Activated T-cell treated with anti-CD3 and anti-CD28 coated beads for 48 hours (primary cell): Measurements from ENCODE around the gene TMEM184B.
"Not testable (repeated sequence)": the region's sequence is repeated elsewhere in the genome, so short reads cannot be mapped to it uniquely, and the experiment has no call there.

Experiments used
- DNase-seq: peaks from one replicate; pipeline ENCODE4 v3.0.0-alpha.2; 2020; ENCODE audit warnings: low read depth

TMEM184B gene

DNA sequence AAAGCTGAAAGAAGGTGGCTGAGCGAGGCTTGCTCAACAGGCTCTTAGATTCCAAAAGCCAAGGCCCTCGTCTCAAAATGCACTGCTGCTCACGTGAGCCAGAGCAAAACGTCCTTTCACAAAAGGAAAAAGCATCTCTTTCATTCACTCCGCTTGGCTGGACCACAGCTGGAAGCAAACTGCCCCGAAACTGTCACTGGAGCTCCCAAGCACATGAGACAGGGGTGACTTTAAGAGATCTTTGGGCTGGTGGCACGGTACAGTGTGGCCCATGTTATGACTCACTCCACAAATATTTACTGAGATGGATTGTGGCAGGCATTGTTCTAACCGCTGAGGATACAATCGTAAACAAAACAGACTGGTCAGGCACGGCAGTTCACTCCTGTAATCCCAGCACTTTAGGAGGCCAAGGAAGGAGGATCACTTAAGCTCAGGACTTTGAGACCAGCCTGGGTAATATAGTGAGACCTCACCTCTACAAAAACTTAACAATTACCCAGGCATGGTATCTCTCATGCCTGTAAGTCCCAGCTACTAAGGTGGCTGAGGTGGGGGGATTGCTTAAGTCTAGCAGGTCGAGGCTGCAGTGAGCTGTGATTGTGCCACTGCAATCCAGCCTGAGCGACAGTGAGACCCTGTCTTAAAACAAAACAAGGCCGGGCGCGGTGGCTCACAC, 94.7 kb downstream of the TMEM184B start:
- no peak for DNase-seq

GRCh38 chr22:38177571-38177925, 95.3 kb downstream of the TMEM184B start:
- DNase-seq: not testable (repeated sequence)

DNA sequence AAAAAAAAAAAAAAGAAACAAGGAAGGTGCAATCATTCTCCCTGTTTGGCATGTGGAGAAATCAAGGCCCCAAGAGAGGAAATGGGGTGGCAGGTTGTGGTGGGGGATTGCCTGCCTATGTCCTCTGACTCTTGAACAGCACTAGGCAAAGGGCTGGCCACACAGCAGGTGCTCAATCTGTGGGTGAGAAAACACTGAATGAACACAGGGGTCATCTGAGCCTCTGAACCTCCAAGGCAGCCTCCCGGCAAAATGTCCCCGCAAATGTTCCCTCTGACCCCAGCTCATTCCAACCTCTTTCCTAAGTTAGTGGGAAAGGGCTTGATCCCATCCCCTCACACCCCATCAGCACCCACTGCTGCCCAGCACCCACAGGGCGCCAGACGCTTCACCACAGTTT, 95.8 kb downstream of the TMEM184B start:
- DNase-seq: no peak

- DNase-seq: no peak
These were observed 96.6 kb downstream of the TMEM184B start for GRCh38 chr22:38176170-38176741.

- no peak for DNase-seq
These were observed 97.3 kb downstream of the TMEM184B start for GRCh38 chr22:38175206-38176118.

GRCh38 chr22:38174626-38175025, 98.2 kb downstream of the TMEM184B start:
- no peak for DNase-seq

- no peak for DNase-seq
These were observed 99.2 kb downstream of the TMEM184B start for GRCh38 chr22:38173641-38173906.

DNA sequence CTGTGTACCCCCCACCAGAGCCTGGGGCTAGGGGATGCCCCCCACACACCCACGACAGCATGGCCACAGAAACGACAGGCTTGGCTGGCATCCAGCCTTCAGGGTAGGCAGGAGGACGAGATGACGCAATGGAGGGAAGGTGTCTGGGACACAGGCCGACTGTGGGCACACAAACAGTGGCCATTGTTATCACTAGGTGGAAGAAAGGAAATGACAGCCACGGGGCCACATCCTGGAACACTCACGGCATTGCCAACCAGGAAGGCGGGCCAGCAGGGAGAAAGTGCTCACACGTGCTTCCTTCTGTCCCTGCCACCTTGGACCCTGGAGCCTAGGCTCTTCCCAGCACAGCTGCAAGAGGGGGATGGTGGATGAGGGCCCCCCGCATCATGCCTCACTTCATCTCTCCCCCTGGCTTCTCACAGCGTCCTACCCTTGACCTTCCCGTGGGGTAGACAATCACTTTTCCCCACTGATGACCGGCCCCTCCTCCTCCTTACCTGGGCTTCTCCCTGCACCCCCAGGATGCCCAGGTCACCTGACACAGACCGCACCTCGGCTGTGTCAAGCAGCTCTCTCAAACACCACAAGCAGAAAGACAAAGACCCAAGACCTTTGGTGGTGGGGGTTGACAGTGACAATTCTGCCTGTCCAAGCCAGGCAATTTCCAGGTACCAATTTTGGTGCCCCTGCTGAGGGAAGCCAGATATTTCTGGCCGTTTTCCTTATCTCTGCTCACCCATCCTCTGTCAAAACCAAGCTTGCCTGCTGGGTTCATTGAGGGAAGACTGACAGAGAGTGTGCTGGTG, 99.8 kb downstream of the TMEM184B start:
- no peak for DNase-seq

- DNase-seq: no peak
These were observed 100.6 kb downstream of the TMEM184B start for GRCh38 chr22:38171927-38172831.

DNA sequence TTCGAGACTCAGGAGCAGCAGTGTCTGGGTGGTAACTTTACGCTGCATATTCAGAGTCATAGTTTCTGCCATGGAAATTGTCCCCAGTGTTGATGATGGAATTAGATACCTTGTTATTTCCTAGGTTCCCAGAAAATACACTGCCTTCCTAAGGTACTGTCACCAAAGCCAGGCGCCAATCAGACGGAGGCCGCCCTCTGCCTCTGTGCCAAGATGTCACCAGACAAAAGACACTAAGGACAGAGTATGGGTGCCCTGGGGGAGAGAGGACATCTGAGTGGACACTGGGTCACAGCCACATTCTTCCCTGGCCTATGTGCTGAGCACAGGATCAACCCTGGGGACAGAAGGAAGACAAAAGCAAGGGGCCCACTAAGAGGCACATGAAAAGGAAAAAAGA, 102.3 kb downstream of the TMEM184B start:
- no peak for DNase-seq
